ENCODE measurements around the gene PERM1.
"Not testable (repeated sequence)": the region's sequence is repeated elsewhere in the genome, so short reads cannot be mapped to it uniquely, and the experiment has no call there.

The PERM1 gene

DNA sequence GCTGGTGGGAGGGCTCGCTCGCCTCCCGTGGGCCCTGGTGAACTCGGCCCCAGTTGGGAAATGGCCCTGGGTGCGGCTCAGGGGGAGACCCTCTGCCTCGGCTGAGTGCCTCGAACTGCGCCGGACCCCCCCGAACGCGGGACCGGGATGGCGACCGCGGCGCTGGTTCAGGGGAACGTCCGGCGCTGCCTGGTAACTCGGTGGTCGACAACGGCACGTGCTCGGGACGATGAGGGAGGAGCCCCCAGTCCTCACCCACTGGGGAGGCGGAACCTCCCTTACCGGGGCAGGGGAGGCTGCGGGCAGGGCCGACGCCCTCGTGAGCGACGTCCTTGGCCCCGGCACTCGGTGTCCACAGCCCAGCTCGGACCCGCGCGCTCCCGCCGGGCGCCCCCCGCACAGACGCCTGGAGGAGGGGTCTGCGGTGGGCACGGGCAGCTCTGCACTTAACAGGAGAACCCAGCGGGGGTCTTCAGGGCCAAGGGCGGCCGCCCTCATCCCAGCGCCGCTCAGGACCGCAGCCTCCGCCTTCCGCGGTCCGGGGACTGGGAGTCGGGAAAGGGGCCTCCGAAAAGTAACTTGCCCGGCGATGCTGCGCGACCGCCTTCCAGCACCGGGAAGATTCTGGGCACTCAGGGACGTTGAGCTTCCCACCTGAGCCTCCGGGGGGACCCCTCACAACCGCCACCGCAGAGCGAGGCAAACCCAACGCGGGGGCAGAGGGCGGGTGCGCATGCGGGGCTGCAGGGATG is 16.3 kb upstream of the PERM1 start:
- no peak for DNase-seq (ENCODE audit: low read depth, low spot score)

- DNase-seq (ENCODE audit: low read depth, low spot score): no peak
Observed at GRCh38 chr1:997713-997992, 15.8 kb upstream of the PERM1 start.

DNA sequence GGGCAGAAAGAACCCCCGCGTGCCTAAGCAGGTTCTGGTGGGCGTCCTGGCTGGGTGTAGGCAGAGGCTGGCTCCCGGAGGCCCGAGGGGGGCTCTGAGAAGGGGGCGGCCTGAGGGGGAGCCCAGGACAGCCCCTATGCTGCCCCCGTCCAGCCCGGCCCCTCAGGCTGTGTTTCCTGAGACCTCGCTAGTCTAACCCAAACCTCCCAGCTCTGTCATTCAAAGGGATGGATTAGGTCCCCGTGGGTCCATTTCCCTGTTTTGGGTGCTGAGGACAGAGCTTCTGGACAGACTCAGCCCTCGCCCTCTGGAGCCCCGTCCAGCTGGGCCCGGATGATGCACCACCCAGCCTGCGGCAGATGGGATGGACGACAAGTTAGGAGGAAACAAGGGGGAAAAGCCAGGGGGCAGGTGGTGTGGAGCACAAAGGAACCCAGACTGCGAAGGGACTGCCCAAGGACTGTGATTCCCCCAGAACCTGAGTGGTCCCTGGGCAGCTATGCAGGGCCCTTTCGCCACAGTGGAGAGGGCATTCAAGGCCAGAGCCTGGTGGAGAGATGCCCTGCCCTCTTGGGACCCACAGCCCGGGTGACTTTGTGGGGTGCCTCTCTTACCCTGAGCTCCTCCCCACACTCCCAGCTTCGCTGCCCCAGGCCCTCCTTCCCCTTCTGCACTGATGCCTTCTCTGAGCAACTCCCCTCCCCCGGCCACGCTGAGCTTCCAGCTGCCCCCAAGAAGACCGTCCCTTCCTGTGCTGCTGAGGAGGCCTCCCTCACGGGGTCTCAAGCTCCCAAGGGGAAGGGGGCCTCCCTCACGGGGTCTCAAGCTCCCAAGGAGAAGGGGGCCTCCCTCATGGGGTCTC is 15.2 kb upstream of the PERM1 start:
- no peak for DNase-seq (ENCODE audit: low read depth, low spot score)

DNA sequence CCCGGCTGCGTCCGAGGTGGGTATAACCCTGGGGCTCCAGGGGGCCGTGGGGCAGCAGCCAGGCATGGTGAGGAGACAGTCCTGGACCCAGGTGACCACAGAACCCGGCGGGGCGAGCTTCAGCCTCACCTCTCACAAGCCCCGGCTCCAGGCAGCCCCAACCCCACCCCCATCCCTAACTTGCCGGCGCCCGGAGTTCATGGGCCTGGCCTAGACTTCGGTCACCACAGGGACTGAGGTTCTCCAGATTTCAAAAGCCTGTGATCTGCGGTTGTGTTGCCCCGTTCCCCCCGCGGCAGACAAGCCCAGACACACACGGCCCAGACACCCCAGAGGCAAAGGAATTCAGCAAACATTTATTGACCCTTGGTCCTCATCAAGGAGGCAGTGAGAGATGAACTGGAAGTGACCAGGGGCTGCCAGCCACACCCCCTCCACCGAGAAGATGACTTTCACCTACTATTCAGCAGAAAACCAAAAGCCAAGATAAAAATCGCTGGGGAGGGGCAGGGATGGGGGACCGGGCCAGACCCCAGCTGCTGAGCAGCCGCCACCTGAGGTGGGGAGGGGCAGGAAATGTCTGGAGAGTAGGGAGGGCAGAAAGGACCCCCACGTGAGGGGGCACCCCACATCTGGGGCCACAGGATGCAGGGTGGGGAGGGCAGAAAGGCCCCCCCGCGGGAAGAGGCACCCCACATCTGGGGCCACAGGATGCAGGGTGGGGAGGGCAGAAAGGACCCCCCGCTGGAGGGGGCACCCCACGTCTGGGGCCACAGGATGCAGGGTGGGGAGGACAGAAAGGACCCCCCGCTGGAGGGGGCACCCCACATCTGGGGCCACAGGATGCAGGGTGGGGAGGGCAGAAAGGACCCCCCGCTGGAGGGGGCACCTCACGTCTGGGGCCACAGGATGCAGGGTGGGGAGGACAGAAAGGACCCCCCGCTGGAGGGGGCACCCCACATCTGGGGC is 14.1 kb upstream of the PERM1 start:
- DNase-seq (ENCODE audit: low read depth, low spot score): no peak

- DNase-seq (ENCODE audit: low read depth, low spot score): not testable (repeated sequence)
Observed at GRCh38 chr1:994546-994945, 12.7 kb upstream of the PERM1 start.

GRCh38 chr1:993379-993995 is 11.6 kb upstream of the PERM1 start:
- DNase-seq (ENCODE audit: low read depth, low spot score): no peak

DNA sequence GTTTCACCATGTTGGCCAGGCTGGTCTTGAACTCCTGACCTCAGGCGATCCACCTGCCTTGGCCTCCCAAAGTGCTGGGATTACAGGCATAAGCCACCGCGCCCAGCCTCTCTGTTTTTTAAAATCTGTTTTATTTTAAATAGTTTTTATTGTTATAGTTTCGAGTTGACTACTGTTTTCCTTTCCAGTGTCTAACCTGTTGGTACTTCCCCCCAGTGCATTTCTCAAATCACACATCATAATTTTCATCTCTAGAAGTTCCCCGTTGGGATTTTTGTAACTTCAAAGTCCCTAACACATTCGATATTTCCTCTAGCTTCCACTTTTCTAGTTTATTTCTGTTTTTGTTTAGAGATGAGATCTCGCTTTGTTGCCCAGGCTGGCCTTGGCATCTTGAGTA is 10.5 kb upstream of the PERM1 start:
- DNase-seq (ENCODE audit: low read depth, low spot score): no peak

DNA sequence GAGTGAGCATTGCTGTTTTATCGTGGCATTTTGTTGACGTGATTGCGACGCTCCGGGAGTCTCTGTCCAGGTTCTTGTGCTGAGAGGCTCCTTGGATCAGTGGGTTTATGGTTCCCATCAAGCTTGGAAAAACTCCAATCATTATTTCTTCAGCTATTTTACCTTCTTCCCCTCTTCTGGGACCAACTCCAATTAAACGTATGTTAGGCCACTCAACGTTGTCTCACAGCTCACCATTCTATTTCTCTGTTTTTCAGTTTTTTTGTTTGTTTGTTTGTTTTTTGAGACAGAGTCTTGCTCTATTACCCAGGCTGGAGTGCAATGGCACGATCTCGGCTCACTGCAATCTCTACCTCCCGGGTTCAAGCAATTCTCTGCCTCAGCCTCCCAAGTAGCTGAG is 10.0 kb upstream of the PERM1 start:
- DNase-seq (ENCODE audit: low read depth, low spot score): no peak

DNA sequence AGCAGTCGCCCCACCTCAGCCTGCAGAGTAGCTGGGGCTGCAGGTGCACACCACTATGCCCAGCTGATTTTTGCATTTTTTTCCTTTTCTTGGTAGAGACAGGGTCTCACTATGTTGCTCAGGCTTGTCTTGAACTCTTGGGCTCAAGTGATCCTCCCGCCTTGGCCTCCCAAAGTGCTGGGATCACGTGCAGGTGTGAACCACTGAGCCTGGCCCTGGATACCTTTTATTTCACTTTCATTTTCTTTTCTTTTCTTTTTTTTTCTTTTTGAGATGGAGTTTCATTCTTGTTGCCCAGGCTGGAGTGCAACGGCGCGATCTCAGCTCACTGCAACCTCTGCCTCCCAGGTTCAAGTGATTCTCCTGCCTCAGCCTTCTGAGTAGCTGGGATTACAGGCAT is 9.4 kb upstream of the PERM1 start:
- not testable (repeated sequence) for DNase-seq (ENCODE audit: low read depth, low spot score)

- DNase-seq (ENCODE audit: low read depth, low spot score): not testable (repeated sequence)
Observed at GRCh38 chr1:988061-988460, 6.2 kb upstream of the PERM1 start.

DNA sequence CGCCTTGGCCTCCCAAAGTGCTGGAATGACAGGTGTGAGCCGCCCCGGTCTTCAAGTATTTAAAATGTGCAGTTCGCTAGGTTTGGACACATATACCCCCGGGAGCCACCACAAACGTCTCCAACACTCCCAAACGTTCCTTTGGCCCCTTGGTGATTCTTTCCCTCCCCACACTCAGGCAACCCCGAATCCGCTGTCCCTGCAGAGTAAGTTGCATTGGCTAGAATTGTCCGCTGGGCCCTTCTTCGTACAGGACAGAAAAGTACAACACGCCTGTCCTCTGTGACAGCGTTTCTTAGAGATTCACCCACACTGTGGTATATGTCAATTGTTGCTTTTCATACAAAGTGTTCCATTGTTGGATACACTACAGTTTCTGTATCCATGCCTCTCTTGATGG is 3.2 kb upstream of the PERM1 start:
- DNase-seq (ENCODE audit: low read depth, low spot score): no peak

DNA sequence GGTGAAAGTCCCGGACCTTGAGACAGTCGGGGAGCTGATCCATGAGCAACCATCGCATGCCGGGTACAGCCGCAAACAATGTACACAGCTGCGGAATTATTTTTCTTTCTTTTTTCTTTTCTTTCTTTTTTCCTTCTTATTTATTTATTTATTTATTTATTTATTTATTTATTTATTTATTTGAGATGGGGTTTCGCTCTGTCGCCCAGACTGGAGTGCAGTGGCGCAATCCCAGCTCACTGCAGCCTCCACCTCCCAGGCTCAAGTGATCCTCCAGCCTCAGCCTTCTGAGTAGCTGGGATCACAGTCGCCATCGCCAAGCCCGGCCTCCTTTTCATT is 2.6 kb upstream of the PERM1 start:
- no peak for DNase-seq (ENCODE audit: low read depth, low spot score)

DNA sequence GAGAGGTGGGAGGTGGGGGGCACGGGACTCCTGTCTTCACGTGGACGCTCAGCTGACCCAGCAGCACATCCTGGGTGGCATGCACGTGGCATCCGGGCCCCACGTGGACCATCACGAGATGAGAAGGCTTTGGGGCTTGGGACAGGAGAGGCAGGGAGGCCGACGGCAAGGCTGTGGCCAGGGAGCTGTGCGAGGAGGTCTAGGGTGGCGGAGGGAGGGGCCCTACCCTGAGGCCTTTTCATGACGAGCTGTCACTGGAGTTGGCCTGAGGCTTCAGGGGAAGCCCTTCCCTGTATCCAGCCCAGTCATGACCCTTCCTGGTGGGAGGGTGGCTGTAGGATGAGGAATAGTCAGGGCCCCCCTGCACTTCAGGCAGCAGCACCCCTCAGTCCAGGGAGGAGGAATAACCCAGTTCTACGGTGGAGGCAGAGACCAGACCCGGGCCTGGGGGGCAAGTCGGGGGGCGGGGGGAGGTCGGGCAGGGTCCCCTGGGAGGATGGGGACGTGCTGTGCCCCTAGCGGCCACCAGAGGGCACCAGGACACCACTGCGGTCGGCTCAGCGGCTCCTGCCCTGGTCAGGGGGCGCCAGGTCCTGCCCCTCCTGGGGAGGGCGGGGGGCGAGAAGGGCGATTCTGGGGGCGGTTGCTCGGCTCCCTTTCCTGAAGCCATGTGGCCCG is 2.0 kb upstream of the PERM1 start:
- peak; percentile 54 for DNase-seq (ENCODE audit: low read depth, low spot score)

GRCh38 chr1:982765-983436 is 1.0 kb upstream of the PERM1 start:
- no peak for DNase-seq (ENCODE audit: low read depth, low spot score)

DNA sequence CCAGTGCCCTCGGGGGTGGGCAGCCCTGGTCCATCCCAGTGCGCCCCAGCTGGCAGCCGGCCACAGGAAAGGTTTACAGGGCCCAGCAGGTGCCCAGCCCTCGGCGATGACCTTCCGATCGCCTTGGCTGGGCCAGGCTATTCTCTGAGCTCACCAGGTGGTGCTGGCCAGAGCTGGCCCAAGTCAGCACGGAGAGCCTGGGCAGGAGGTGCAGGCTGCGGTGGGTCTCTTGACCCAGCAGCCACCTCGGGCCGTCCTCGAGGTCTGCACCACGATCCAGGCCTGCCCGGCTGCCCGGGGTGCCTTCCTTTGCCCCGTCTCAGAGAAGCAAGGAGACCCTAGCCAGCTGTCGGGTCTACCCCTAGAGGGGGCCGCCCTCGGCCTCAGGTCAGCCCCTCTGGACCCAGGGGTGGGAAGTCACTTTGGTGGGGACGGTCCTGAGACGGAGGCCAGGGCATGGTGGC is 370 bp downstream of the PERM1 start:
- no peak for DNase-seq (ENCODE audit: low read depth, low spot score)

GRCh38 chr1:980602-981395 is 1.1 kb downstream of the PERM1 start:
- DNase-seq (ENCODE audit: low read depth, low spot score): no peak

DNA sequence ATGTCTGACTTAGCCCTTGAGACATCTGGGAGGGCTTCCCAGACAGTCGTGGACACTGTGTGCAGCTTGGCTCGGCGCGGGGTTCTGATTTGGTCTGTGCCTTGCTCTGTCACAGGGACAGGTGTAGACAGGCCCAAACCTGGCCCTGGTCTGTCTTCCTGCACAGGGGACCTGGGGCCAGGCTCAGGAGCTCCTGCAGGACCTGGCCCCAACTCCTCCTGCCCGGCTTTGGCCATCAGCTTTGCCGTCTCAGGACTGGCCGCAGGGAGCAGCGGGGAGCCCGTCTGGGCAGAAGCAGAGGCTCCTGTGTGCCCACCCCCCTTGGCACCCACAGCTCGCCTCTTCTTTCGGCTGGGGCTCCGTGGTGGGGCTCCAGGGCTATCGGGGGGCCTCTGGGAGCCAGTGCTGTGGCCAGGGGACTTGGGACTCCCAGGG is 1.7 kb downstream of the PERM1 start:
- no peak for DNase-seq (ENCODE audit: low read depth, low spot score)

DNA sequence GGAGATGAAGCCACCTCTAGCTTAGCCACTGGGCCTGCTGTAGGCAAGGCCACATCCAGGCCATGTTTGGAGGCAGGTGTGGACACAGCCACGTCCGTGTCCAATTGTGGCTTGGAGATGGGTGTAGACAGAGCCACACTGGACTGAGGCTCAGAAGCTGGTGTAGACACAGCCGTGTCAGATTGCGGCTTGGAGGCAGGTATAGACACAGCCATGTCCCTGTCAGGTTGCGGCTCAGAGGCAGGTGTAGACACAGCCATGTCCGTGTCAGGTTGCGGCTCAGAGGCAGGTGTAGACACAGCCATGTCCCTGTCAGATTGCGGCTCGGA is 2.2 kb downstream of the PERM1 start:
- DNase-seq (ENCODE audit: low read depth, low spot score): no peak

DNA sequence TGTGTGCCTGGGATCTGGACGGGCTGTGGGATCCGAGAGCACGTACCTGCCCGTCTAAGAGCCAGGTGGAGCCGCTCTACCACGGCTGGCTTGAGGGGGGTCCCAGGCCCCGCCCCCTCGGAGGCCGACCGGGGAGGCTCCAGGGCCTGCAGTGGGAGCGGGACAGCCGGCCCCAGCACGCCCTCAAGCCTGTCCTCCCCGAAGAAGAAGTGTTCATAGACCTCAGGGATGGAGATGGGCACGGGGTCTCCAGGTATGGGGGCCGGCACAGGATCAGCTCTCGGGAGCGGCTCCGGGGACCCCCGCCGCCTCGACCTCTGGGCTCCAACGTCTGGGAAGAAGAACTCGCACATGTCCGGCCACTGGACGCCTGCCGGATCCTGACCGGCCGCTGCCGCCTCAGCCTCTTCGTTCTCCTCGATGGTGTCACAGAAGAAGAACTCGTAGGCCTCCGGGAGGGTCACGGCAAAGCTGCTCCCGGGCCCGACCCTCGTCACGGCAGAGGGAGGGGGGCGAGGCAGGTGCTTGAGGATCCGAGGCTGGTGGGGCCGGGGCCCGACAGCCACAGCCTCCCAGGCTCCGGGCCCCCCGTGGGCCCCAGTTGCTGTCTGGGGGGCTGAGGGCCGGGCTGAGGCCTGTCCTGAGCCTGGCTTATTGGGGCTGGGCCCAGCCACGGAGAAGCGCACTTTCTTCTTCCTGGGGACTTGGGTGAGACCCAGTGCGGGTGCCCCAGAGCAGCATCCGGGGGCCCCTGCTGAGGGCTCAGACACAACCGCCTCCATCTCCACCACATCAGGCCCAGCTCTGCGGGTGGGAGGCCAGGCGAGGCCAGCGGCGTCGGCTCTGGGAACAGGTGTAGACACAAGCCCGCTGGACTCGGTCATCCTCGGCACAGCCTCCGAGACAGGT is 2.8 kb downstream of the PERM1 start:
- no peak for DNase-seq (ENCODE audit: low read depth, low spot score)
